ENCODE data around the gene ADAMTSL3.

Gene ADAMTSL3

GRCh38 chr15:83837945-83838571, 184.1 kb downstream of the ADAMTSL3 start:
- peak; percentile 19 to 24 for DNase-seq

GRCh38 chr15:83838763-83839162, 184.8 kb downstream of the ADAMTSL3 start:
- DNase-seq = no peak

- no peak for DNase-seq
Measured at GRCh38 chr15:83842281-83842680, 188.4 kb downstream of the ADAMTSL3 start.

- DNase-seq = no peak
Measured at GRCh38 chr15:83843471-83843871, 189.5 kb downstream of the ADAMTSL3 start.

GRCh38 chr15:83844742-83845141, 190.8 kb downstream of the ADAMTSL3 start:
- DNase-seq = no peak

GRCh38 chr15:83845230-83845629, 191.3 kb downstream of the ADAMTSL3 start:
- DNase-seq = no peak

- no peak for DNase-seq
Measured at GRCh38 chr15:83846847-83847246, 192.9 kb downstream of the ADAMTSL3 start.

- DNase-seq = no peak
Measured at GRCh38 chr15:83848315-83849050, 194.6 kb downstream of the ADAMTSL3 start.

GRCh38 chr15:83850015-83850414, 196.1 kb downstream of the ADAMTSL3 start:
- no peak for DNase-seq

GRCh38 chr15:83850501-83851245, 196.8 kb downstream of the ADAMTSL3 start:
- no peak for DNase-seq

GRCh38 chr15:83853232-83853631, 199.3 kb downstream of the ADAMTSL3 start:
- DNase-seq = no peak

- no peak for DNase-seq
Measured at GRCh38 chr15:83854321-83854720, 200.4 kb downstream of the ADAMTSL3 start.

GRCh38 chr15:83854950-83855707, 201.2 kb downstream of the ADAMTSL3 start:
- DNase-seq = no peak

GRCh38 chr15:83855956-83856355, 202.0 kb downstream of the ADAMTSL3 start:
- DNase-seq = no peak

GRCh38 chr15:83858820-83859505, 205.0 kb downstream of the ADAMTSL3 start:
- no peak for DNase-seq

- no peak for DNase-seq
Measured at GRCh38 chr15:83866692-83867091, 212.8 kb downstream of the ADAMTSL3 start.

GRCh38 chr15:83869341-83869740, 215.4 kb downstream of the ADAMTSL3 start:
- DNase-seq = no peak

- no peak for DNase-seq
Measured at GRCh38 chr15:83871808-83872559, 218.1 kb downstream of the ADAMTSL3 start.

GRCh38 chr15:83873966-83874365, 220.0 kb downstream of the ADAMTSL3 start:
- DNase-seq = no peak

- no peak for DNase-seq
Measured at GRCh38 chr15:83880529-83880928, 226.6 kb downstream of the ADAMTSL3 start.

- DNase-seq = no peak
Measured at GRCh38 chr15:83881156-83881555, 227.2 kb downstream of the ADAMTSL3 start.

GRCh38 chr15:83886321-83886720, 232.4 kb downstream of the ADAMTSL3 start:
- no peak for DNase-seq

All from Kasumi-1 (cell line).